ENCODE data around the gene PAPSS2.

GRCh38 chr10:87739703-87740102, 80.0 kb downstream of the PAPSS2 start:
- TF ChIP-seq EGR1 (IDR thresholded peaks at IDR 0.05; ENCODE audit: low read depth in 2 of 2), result no peak
- TF ChIP-seq CTCF (IDR thresholded peaks at IDR 0.05; ENCODE audit: low read depth, low read length, missing input control), result no peak
- no peak for TF ChIP-seq RAD21 (IDR thresholded peaks at IDR 0.05)
- no peak for TF ChIP-seq YY1 (IDR thresholded peaks at IDR 0.05)
- no peak for TF ChIP-seq RXRA (IDR thresholded peaks at IDR 0.05)
- TF ChIP-seq GABPA (IDR thresholded peaks at IDR 0.05 in 1 of 2, conservative IDR thresholded peaks at IDR 0.05 in 1 of 2), result no peak
- TF ChIP-seq ATF3 (IDR thresholded peaks at IDR 0.05), result no peak
- no peak for TF ChIP-seq TAF1 (conservative IDR thresholded peaks at IDR 0.05)
- TF ChIP-seq MAX (IDR thresholded peaks at IDR 0.05), result no peak
- TF ChIP-seq REST (IDR thresholded peaks at IDR 0.05), result no peak
- TF ChIP-seq ZBTB33 (IDR thresholded peaks at IDR 0.05), result no peak
- no peak for TF ChIP-seq JUND (IDR thresholded peaks at IDR 0.05)

Data from liver (tissue), 3 donors.